Activated naive CD8-positive, alpha-beta T cell treated with anti-CD3 and anti-CD28 coated beads for 36 hours (primary cell): ENCODE measurements around the gene CBX8. TPM values are rescaled to one million over a fixed set of nuclear protein-coding genes. Genes with fewer than 3 reads are reported as not detected.
A peak's percentile ranks its signal among the peaks of the same experiment; 100 is the strongest.

ENCODE experiments used
- DNase-seq: peaks from one replicate; pipeline ENCODE4 v3.0.0; 2021
- H3K27ac Mint-ChIP-seq: one replicate; pipeline ENCODE4 v1.8.0; 2022; ENCODE audit warnings: mild to moderate bottlenecking, moderate library complexity, mixed read lengths
- H3K27me3 Mint-ChIP-seq: one replicate; pipeline ENCODE4 v1.8.0; 2022; ENCODE audit warnings: mild to moderate bottlenecking, mixed read lengths
- H3K36me3 Mint-ChIP-seq: one replicate; pipeline ENCODE4 v1.8.0; 2021; ENCODE audit warnings: mild to moderate bottlenecking, mixed read lengths
- H3K4me1 Mint-ChIP-seq: one replicate; pipeline ENCODE4 v1.8.0; 2021; ENCODE audit warnings: mixed read lengths
- H3K4me3 Mint-ChIP-seq: one replicate; pipeline ENCODE4 v1.8.0; 2022; ENCODE audit warnings: mild to moderate bottlenecking, moderate library complexity, mixed read lengths
- H3K9me3 Mint-ChIP-seq: one replicate; pipeline ENCODE4 v1.8.0; 2022; ENCODE audit warnings: mixed read lengths
- total RNA-seq, 2 experiments: library from RNA; stranded (reverse); gene quantifications; one replicate each; pipeline ENCODE4 v1.2.3, GENCODE V29; 2021

CBX8 gene
- total RNA-seq, 2 experiments from 2014 or later, result 3.5 to 4.1 TPM

- Mint-ChIP-seq H3K27ac (no peak overlapping the region), H3K4me3 (peak overlapping the region; percentile 81), H3K36me3 (no peaks in the 10 kb centered on the region), H3K27me3 (peaks cover 48% of the 10 kb centered on the region), H3K4me1 (peaks cover 30% of the 10 kb centered on the region), H3K9me3 (no peaks in the 10 kb centered on the region)
- no peak for DNase-seq
Observed at GRCh38 chr17:79796444-79796762, 474 bp downstream of the CBX8 start.

- peaks cover 52% of the 10 kb centered on the region for H3K27me3 Mint-ChIP-seq
- no peak for DNase-seq
- H3K36me3 Mint-ChIP-seq, result no peaks in the 10 kb centered on the region
- peaks cover 32% of the 10 kb centered on the region for H3K4me1 Mint-ChIP-seq
- H3K4me3 Mint-ChIP-seq, result peak overlapping the region; percentile 81
- H3K27ac Mint-ChIP-seq, result no peak overlapping the region
- no peaks in the 10 kb centered on the region for H3K9me3 Mint-ChIP-seq
Observed at GRCh38 chr17:79795795-79796443, 958 bp downstream of the CBX8 start.

- Mint-ChIP-seq H3K36me3 (no peaks in the 10 kb centered on the region), H3K9me3 (no peaks in the 10 kb centered on the region), H3K4me1 (peaks cover 25% of the 10 kb centered on the region), H3K4me3 (no peak overlapping the region), H3K27ac (no peak overlapping the region), H3K27me3 (peaks cover 52% of the 10 kb centered on the region)
- DNase-seq, result no peak
Observed at GRCh38 chr17:79794659-79795511, 2.0 kb downstream of the CBX8 start.

GRCh38 chr17:79793924-79794304 lies 3.0 kb downstream of the CBX8 start:
- H3K9me3 Mint-ChIP-seq, result no peaks in the 10 kb centered on the region
- DNase-seq, result no peak
- no peak overlapping the region for H3K4me3 Mint-ChIP-seq
- H3K36me3 Mint-ChIP-seq, result no peaks in the 10 kb centered on the region
- H3K4me1 Mint-ChIP-seq, result peaks cover 19% of the 10 kb centered on the region
- H3K27me3 Mint-ChIP-seq, result peaks cover 48% of the 10 kb centered on the region
- no peak overlapping the region for H3K27ac Mint-ChIP-seq

- peaks cover 48% of the 10 kb centered on the region for H3K27me3 Mint-ChIP-seq
- no peaks in the 10 kb centered on the region for H3K9me3 Mint-ChIP-seq
- H3K4me1 Mint-ChIP-seq, result peaks cover 15% of the 10 kb centered on the region
- H3K27ac Mint-ChIP-seq, result no peak overlapping the region
- no peaks in the 10 kb centered on the region for H3K36me3 Mint-ChIP-seq
- H3K4me3 Mint-ChIP-seq, result no peak overlapping the region
- no peak for DNase-seq
Observed at GRCh38 chr17:79792984-79793923, 3.6 kb downstream of the CBX8 start.

- H3K4me3 Mint-ChIP-seq, result no peak overlapping the region
- H3K27me3 Mint-ChIP-seq, result peaks cover 56% of the 10 kb centered on the region
- no peak for DNase-seq
- H3K9me3 Mint-ChIP-seq, result no peaks in the 10 kb centered on the region
- peaks cover 15% of the 10 kb centered on the region for H3K4me1 Mint-ChIP-seq
- no peak overlapping the region for H3K27ac Mint-ChIP-seq
- no peaks in the 10 kb centered on the region for H3K36me3 Mint-ChIP-seq
Observed at GRCh38 chr17:79792341-79792871, 4.5 kb downstream of the CBX8 start.

- no peak overlapping the region for H3K4me3 Mint-ChIP-seq
- no peaks in the 10 kb centered on the region for H3K9me3 Mint-ChIP-seq
- no peak overlapping the region for H3K27ac Mint-ChIP-seq
- DNase-seq, result no peak
- peaks cover 60% of the 10 kb centered on the region for H3K27me3 Mint-ChIP-seq
- H3K36me3 Mint-ChIP-seq, result no peaks in the 10 kb centered on the region
- peaks cover 15% of the 10 kb centered on the region for H3K4me1 Mint-ChIP-seq
Observed at GRCh38 chr17:79791735-79792161, 5.1 kb downstream of the CBX8 start.

GRCh38 chr17:79790805-79791734 lies 5.8 kb downstream of the CBX8 start:
- Mint-ChIP-seq H3K4me1 (peaks cover 11% of the 10 kb centered on the region), H3K27me3 (peaks cover 67% of the 10 kb centered on the region), H3K4me3 (no peak overlapping the region), H3K27ac (no peak overlapping the region), H3K9me3 (no peaks in the 10 kb centered on the region), H3K36me3 (no peaks in the 10 kb centered on the region)
- no peak for DNase-seq

- H3K27me3 Mint-ChIP-seq, result peaks cover 70% of the 10 kb centered on the region
- no peak overlapping the region for H3K4me3 Mint-ChIP-seq
- H3K4me1 Mint-ChIP-seq, result peaks cover 6% of the 10 kb centered on the region
- no peak for DNase-seq
- no peaks in the 10 kb centered on the region for H3K36me3 Mint-ChIP-seq
- no peak overlapping the region for H3K27ac Mint-ChIP-seq
- no peaks in the 10 kb centered on the region for H3K9me3 Mint-ChIP-seq
Observed at GRCh38 chr17:79789943-79790804, 6.7 kb downstream of the CBX8 start.

GRCh38 chr17:79788989-79789942 lies 7.6 kb downstream of the CBX8 start:
- Mint-ChIP-seq H3K36me3 (no peaks in the 10 kb centered on the region), H3K9me3 (no peaks in the 10 kb centered on the region), H3K4me3 (no peak overlapping the region), H3K27ac (no peak overlapping the region), H3K27me3 (peaks cover 71% of the 10 kb centered on the region), H3K4me1 (peaks cover 6% of the 10 kb centered on the region)
- no peak for DNase-seq

GRCh38 chr17:79788455-79788854 lies 8.4 kb downstream of the CBX8 start:
- H3K27me3 Mint-ChIP-seq, result peaks cover 71% of the 10 kb centered on the region
- no peaks in the 10 kb centered on the region for H3K36me3 Mint-ChIP-seq
- no peak overlapping the region for H3K4me3 Mint-ChIP-seq

GRCh38 chr17:79786930-79787643 lies 9.8 kb downstream of the CBX8 start:
- H3K4me3 Mint-ChIP-seq, result no peak overlapping the region
- H3K4me1 Mint-ChIP-seq, result peaks cover 2% of the 10 kb centered on the region
- no peak overlapping the region for H3K27ac Mint-ChIP-seq
- no peak for DNase-seq
- H3K27me3 Mint-ChIP-seq, result peaks cover 73% of the 10 kb centered on the region
- no peaks in the 10 kb centered on the region for H3K36me3 Mint-ChIP-seq
- H3K9me3 Mint-ChIP-seq, result no peaks in the 10 kb centered on the region

More at GRCh38 chr17:79788455-79788854, 8.4 kb downstream of the CBX8 start:
- no peak for DNase-seq
- Mint-ChIP-seq H3K27ac (no peak overlapping the region), H3K4me1 (peaks cover 4% of the 10 kb centered on the region), H3K9me3 (no peaks in the 10 kb centered on the region)
